Measurements from ENCODE around the gene CCL20.

DNA sequence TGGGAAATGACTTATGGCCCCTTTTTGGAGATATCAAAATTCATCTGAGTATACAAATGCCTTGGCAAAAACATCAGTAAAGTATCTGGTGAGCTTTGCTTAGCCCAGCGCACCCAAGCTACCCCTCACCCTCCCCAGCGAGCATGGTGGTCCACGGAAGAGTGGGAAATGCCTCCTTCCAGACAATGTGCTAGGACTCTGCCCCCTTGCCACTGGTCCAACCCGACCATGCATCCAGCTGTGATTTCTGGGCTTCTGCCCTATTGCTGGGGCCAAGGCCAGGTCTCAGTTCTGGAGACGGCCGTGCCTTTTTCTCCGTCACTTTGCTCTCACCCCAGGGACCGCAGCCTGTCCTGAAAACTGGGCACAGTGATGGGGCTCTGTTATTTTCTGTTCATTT is 31.8 kb upstream of the CCL20 start:
- TF ChIP-seq, protein P1, sequence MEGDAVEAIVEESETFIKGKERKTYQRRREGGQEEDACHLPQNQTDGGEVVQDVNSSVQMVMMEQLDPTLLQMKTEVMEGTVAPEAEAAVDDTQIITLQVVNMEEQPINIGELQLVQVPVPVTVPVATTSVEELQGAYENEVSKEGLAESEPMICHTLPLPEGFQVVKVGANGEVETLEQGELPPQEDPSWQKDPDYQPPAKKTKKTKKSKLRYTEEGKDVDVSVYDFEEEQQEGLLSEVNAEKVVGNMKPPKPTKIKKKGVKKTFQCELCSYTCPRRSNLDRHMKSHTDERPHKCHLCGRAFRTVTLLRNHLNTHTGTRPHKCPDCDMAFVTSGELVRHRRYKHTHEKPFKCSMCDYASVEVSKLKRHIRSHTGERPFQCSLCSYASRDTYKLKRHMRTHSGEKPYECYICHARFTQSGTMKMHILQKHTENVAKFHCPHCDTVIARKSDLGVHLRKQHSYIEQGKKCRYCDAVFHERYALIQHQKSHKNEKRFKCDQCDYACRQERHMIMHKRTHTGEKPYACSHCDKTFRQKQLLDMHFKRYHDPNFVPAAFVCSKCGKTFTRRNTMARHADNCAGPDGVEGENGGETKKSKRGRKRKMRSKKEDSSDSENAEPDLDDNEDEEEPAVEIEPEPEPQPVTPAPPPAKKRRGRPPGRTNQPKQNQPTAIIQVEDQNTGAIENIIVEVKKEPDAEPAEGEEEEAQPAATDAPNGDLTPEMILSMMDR (IDR thresholded peaks at IDR 0.05), result no peak
- TF ChIP-seq POLR2A (IDR thresholded peaks at IDR 0.05), result no peak
